HG03196 (cell line): ENCODE data around the gene OTOP2.
"Not testable (repeated sequence)": the region's sequence is repeated elsewhere in the genome, so short reads cannot be mapped to it uniquely, and the experiment has no call there.

Experiments used
- ATAC-seq: cut with Tn5 transposase; IDR thresholded peaks from one replicate; pipeline ENCODE4 v1.9.1; 2021; ENCODE audit not compliant: unreplicated experiment

The OTOP2 gene

GRCh38 chr17:74951680-74952421 is 27.8 kb downstream of the OTOP2 start:
- ATAC-seq = no peak

GRCh38 chr17:74952431-74953133 is 28.5 kb downstream of the OTOP2 start:
- no peak for ATAC-seq

GRCh38 chr17:74953134-74953687 is 29.1 kb downstream of the OTOP2 start:
- no peak for ATAC-seq

GRCh38 chr17:74954115-74954514 is 30.0 kb downstream of the OTOP2 start:
- no peak for ATAC-seq

GRCh38 chr17:74954665-74955421 is 30.8 kb downstream of the OTOP2 start:
- ATAC-seq = no peak

- no peak for ATAC-seq
Measured at GRCh38 chr17:74956093-74956492, 32.0 kb downstream of the OTOP2 start.

GRCh38 chr17:74957935-74958740 is 34.1 kb downstream of the OTOP2 start:
- ATAC-seq = no peak

- ATAC-seq = no peak
Measured at GRCh38 chr17:74959826-74960515, 35.9 kb downstream of the OTOP2 start.

GRCh38 chr17:74960570-74961342 is 36.7 kb downstream of the OTOP2 start:
- no peak for ATAC-seq

GRCh38 chr17:74961657-74962350 is 37.7 kb downstream of the OTOP2 start:
- no peak for ATAC-seq

- ATAC-seq = no peak
Measured at GRCh38 chr17:74962622-74963394, 38.7 kb downstream of the OTOP2 start.

- no peak for ATAC-seq
Measured at GRCh38 chr17:74963656-74964055, 39.6 kb downstream of the OTOP2 start.

GRCh38 chr17:74964246-74964761 is 40.2 kb downstream of the OTOP2 start:
- ATAC-seq = no peak

GRCh38 chr17:74964988-74965622 is 41.0 kb downstream of the OTOP2 start:
- ATAC-seq = no peak

- no peak for ATAC-seq
Measured at GRCh38 chr17:74968361-74968780, 44.3 kb downstream of the OTOP2 start.

GRCh38 chr17:74969501-74969900 is 45.4 kb downstream of the OTOP2 start:
- ATAC-seq = not testable (repeated sequence)

GRCh38 chr17:74970395-74970794 is 46.3 kb downstream of the OTOP2 start:
- ATAC-seq = no peak
